Activated T-helper 1 cell treated with anti-CD3 and anti-CD28 coated beads, Interleukin-12 subunit alpha, Interleukin-12 subunit beta, Interleukin-2, Interleukin-4 antibody, amounts not matched to agents 30 ng/mL and 10 ng/mL and 1 ng/mL, durations not matched to agents 14 hours and 24 hours and 36 hours (primary cell): ENCODE data around the gene DHX8. TPM values are rescaled to one million over a fixed set of nuclear protein-coding genes. Genes with fewer than 3 reads are reported as not detected.

Experiments
- DNase-seq: peaks from one replicate; pipeline ENCODE4 v3.0.0; 2021; ENCODE audit warnings: low spot score
- H3K27ac Mint-ChIP-seq: one replicate; pipeline ENCODE4 v1.8.0; 2021; ENCODE audit warnings: mild to moderate bottlenecking, mixed read lengths
- H3K27me3 Mint-ChIP-seq: one replicate; pipeline ENCODE4 v1.8.0; 2022; ENCODE audit warnings: mild to moderate bottlenecking, moderate library complexity, mixed read lengths; ENCODE audit not compliant: insufficient read depth
- H3K36me3 Mint-ChIP-seq: one replicate; pipeline ENCODE4 v1.8.0; 2021; ENCODE audit warnings: low read depth, mixed read lengths
- H3K4me1 Mint-ChIP-seq: one replicate; pipeline ENCODE4 v1.8.0; 2021; ENCODE audit warnings: low read depth, mixed read lengths
- H3K4me3 Mint-ChIP-seq: one replicate; pipeline ENCODE4 v1.8.0; 2021; ENCODE audit warnings: mild to moderate bottlenecking, moderate library complexity, mixed read lengths
- H3K9me3 Mint-ChIP-seq: one replicate; pipeline ENCODE4 v1.8.0; 2021; ENCODE audit warnings: mixed read lengths
- intact Hi-C: fragments of 100-400 bp; cut with micrococcal nuclease; formaldehyde crosslinking; loops from one replicate; pipeline ENCODE4 v1.15.1; 2024
- total RNA-seq: library from RNA; stranded (reverse); gene quantifications from 2 replicates; pipeline ENCODE4 v1.2.3, GENCODE V29; 2022

The DHX8 gene
- total RNA-seq, 1 donor from 2014 or later: 57.0 TPM

GRCh38 chr17:43563600-43564594 lies 80.1 kb downstream of the DHX8 start:
- Mint-ChIP-seq H3K27ac (no peak overlapping the region), H3K4me1 (no peaks in the 10 kb centered on the region), H3K9me3 (no peaks in the 10 kb centered on the region), H3K27me3 (peaks cover 24% of the 10 kb centered on the region), H3K36me3 (no peaks in the 10 kb centered on the region), H3K4me3 (no peak overlapping the region)
- no peak for DNase-seq
- intact Hi-C loops: no loop called here

GRCh38 chr17:43568506-43569082 lies 84.8 kb downstream of the DHX8 start:
- no peak overlapping the region for H3K27ac Mint-ChIP-seq
- no peaks in the 10 kb centered on the region for H3K4me1 Mint-ChIP-seq
- H3K36me3 Mint-ChIP-seq: no peaks in the 10 kb centered on the region
- intact Hi-C loops: no loop called here
- H3K27me3 Mint-ChIP-seq: peaks cover 4% of the 10 kb centered on the region
- H3K9me3 Mint-ChIP-seq: no peaks in the 10 kb centered on the region
- H3K4me3 Mint-ChIP-seq: no peak overlapping the region
- DNase-seq: no peak

- intact Hi-C loops: no loop called here
- no peak overlapping the region for H3K27ac Mint-ChIP-seq
- H3K4me1 Mint-ChIP-seq: no peaks in the 10 kb centered on the region
- no peak for DNase-seq
- no peaks in the 10 kb centered on the region for H3K9me3 Mint-ChIP-seq
- no peaks in the 10 kb centered on the region for H3K36me3 Mint-ChIP-seq
- no peak overlapping the region for H3K4me3 Mint-ChIP-seq
- peaks cover 5% of the 10 kb centered on the region for H3K27me3 Mint-ChIP-seq
Measured at GRCh38 chr17:43570518-43570928, 86.7 kb downstream of the DHX8 start.

GRCh38 chr17:43572368-43572980 lies 88.7 kb downstream of the DHX8 start:
- no peak for DNase-seq
- H3K4me3 Mint-ChIP-seq: no peak overlapping the region
- H3K27ac Mint-ChIP-seq: no peak overlapping the region
- H3K27me3 Mint-ChIP-seq: peaks cover 5% of the 10 kb centered on the region
- no peaks in the 10 kb centered on the region for H3K36me3 Mint-ChIP-seq
- H3K9me3 Mint-ChIP-seq: no peaks in the 10 kb centered on the region
- intact Hi-C loops: no loop called here
- no peaks in the 10 kb centered on the region for H3K4me1 Mint-ChIP-seq

- peaks cover 5% of the 10 kb centered on the region for H3K27me3 Mint-ChIP-seq
- H3K36me3 Mint-ChIP-seq: no peaks in the 10 kb centered on the region
- peaks cover 6% of the 10 kb centered on the region for H3K4me1 Mint-ChIP-seq
- H3K9me3 Mint-ChIP-seq: no peaks in the 10 kb centered on the region
- H3K27ac Mint-ChIP-seq: no peak overlapping the region
- H3K4me3 Mint-ChIP-seq: no peak overlapping the region
- no peak for DNase-seq
- intact Hi-C loops: no loop called here
Measured at GRCh38 chr17:43573579-43574321, 90.0 kb downstream of the DHX8 start.

GRCh38 chr17:43574348-43574747 lies 90.6 kb downstream of the DHX8 start:
- intact Hi-C loops: no loop called here
- no peak for DNase-seq
- Mint-ChIP-seq H3K36me3 (no peaks in the 10 kb centered on the region), H3K4me1 (peaks cover 12% of the 10 kb centered on the region), H3K4me3 (no peak overlapping the region), H3K9me3 (no peaks in the 10 kb centered on the region), H3K27me3 (peaks cover 5% of the 10 kb centered on the region), H3K27ac (no peak overlapping the region)

- no peaks in the 10 kb centered on the region for H3K36me3 Mint-ChIP-seq
- H3K27ac Mint-ChIP-seq: no peak overlapping the region
- intact Hi-C loops: no loop called here
- H3K4me3 Mint-ChIP-seq: no peak overlapping the region
- no peaks in the 10 kb centered on the region for H3K9me3 Mint-ChIP-seq
- peaks cover 16% of the 10 kb centered on the region for H3K4me1 Mint-ChIP-seq
- H3K27me3 Mint-ChIP-seq: peaks cover 2% of the 10 kb centered on the region
- no peak for DNase-seq
Measured at GRCh38 chr17:43574896-43575525, 91.2 kb downstream of the DHX8 start.

Other genes starting within 250 kb of the DHX8 start
- gene RNU2-1, start 250.0 kb upstream of the DHX8 start, total RNA-seq: 5,029 and 6,685 TPM in 2 replicates
- gene ARL4D, start 85.0 kb upstream of the DHX8 start, total RNA-seq: 3.2 and 4.0 TPM in 2 replicates
- 6.9 and 8.1 TPM in 2 replicates for gene ETV4, start 62.4 kb downstream of the DHX8 start, total RNA-seq
- gene MEOX1, start 177.9 kb downstream of the DHX8 start, total RNA-seq: 0.10 TPM in 1 of 2 replicates, not detected in the other